Central memory CD8-positive, alpha-beta T cell (primary cell): ENCODE measurements around the gene ROM1.
"Not testable (repeated sequence)": the region's sequence is repeated elsewhere in the genome, so short reads cannot be mapped to it uniquely, and the experiment has no call there.

Experiments used
- ATAC-seq: fragments of 150-1000 bp; cut with Tn5 transposase; replicated peaks from 2 replicates; pipeline ENCODE4 v1.10.0; 2022; ENCODE audit warnings: mild to moderate bottlenecking, moderate FRiP score, moderate number of reproducible peaks; ENCODE audit not compliant: poor library complexity, severe bottlenecking; ENCODE audit errors: extremely low read depth
- DNase-seq, 2 donors: peaks; one replicate each; pipeline ENCODE4 v3.0.0; 2021; ENCODE audit warnings: low spot score in 2 of 2
- H3K27ac Mint-ChIP-seq: one replicate; pipeline ENCODE4 v1.8.0; 2022; ENCODE audit warnings: low read depth, mild to moderate bottlenecking, moderate library complexity, mixed read lengths
- H3K27me3 Mint-ChIP-seq: one replicate; pipeline ENCODE4 v1.8.0; 2022; ENCODE audit warnings: mixed read lengths
- H3K36me3 Mint-ChIP-seq: one replicate; pipeline ENCODE4 v1.8.0; 2022; ENCODE audit warnings: mild to moderate bottlenecking, moderate library complexity, mixed read lengths; ENCODE audit not compliant: insufficient read depth
- H3K4me1 Mint-ChIP-seq: one replicate; pipeline ENCODE4 v1.8.0; 2022; ENCODE audit warnings: mixed read lengths
- H3K4me3 Mint-ChIP-seq: one replicate; pipeline ENCODE4 v1.8.0; 2022; ENCODE audit warnings: mild to moderate bottlenecking, moderate library complexity, mixed read lengths
- H3K9me3 Mint-ChIP-seq: one replicate; pipeline ENCODE4 v1.8.0; 2022; ENCODE audit warnings: mixed read lengths

Gene ROM1

GRCh38 chr11:62648185-62648966 is 35.3 kb downstream of the ROM1 start:
- Mint-ChIP-seq H3K4me3 (no peak overlapping the region), H3K4me1 (peaks cover 31% of the 10 kb centered on the region), H3K27me3 (no peaks in the 10 kb centered on the region), H3K9me3 (no peaks in the 10 kb centered on the region), H3K27ac (no peak overlapping the region), H3K36me3 (peaks cover 33% of the 10 kb centered on the region)
- no peak for DNase-seq
- ATAC-seq = no peak

GRCh38 chr11:62648967-62649364 is 35.9 kb downstream of the ROM1 start:
- Mint-ChIP-seq H3K27ac (no peak overlapping the region), H3K4me1 (peaks cover 36% of the 10 kb centered on the region), H3K4me3 (no peak overlapping the region), H3K9me3 (no peaks in the 10 kb centered on the region), H3K27me3 (no peaks in the 10 kb centered on the region), H3K36me3 (peaks cover 36% of the 10 kb centered on the region)
- ATAC-seq (no peak), DNase-seq (no peak)

GRCh38 chr11:62649486-62649885 is 36.4 kb downstream of the ROM1 start:
- ATAC-seq (no peak), DNase-seq (no peak)
- Mint-ChIP-seq H3K9me3 (no peaks in the 10 kb centered on the region), H3K36me3 (peaks cover 39% of the 10 kb centered on the region), H3K4me1 (peaks cover 36% of the 10 kb centered on the region), H3K4me3 (no peak overlapping the region), H3K27ac (no peak overlapping the region), H3K27me3 (no peaks in the 10 kb centered on the region)

- not testable (repeated sequence) for ATAC-seq, DNase-seq, H3K27me3 Mint-ChIP-seq, H3K27ac Mint-ChIP-seq, H3K4me3 Mint-ChIP-seq, H3K9me3 Mint-ChIP-seq
- Mint-ChIP-seq H3K4me1 (peaks cover 30% of the 10 kb centered on the region), H3K36me3 (peaks cover 44% of the 10 kb centered on the region)
Measured at GRCh38 chr11:62650283-62650682, 37.2 kb downstream of the ROM1 start.

GRCh38 chr11:62652161-62653006 is 39.3 kb downstream of the ROM1 start:
- no peaks in the 10 kb centered on the region for H3K9me3 Mint-ChIP-seq
- peak overlapping the region; percentile 93 for H3K4me3 Mint-ChIP-seq
- H3K27ac Mint-ChIP-seq = peak overlapping the region; percentile 100
- ATAC-seq = peak; percentile 46
- peaks cover 38% of the 10 kb centered on the region for H3K36me3 Mint-ChIP-seq
- H3K4me1 Mint-ChIP-seq = peaks cover 17% of the 10 kb centered on the region
- H3K27me3 Mint-ChIP-seq = no peaks in the 10 kb centered on the region
- peak in 1 of 2 donors; percentile 23 for DNase-seq

- Mint-ChIP-seq H3K27ac (peak overlapping the region; percentile 100), H3K4me3 (peak overlapping the region; percentile 93)
Measured at GRCh38 chr11:62654297-62654696, 41.2 kb downstream of the ROM1 start.

GRCh38 chr11:62656796-62657429 is 43.9 kb downstream of the ROM1 start:
- Mint-ChIP-seq H3K36me3 (peaks cover 29% of the 10 kb centered on the region), H3K9me3 (no peaks in the 10 kb centered on the region), H3K27ac (no peak overlapping the region), H3K27me3 (no peaks in the 10 kb centered on the region), H3K4me1 (peaks cover 14% of the 10 kb centered on the region), H3K4me3 (no peak overlapping the region)
- no peak for ATAC-seq
- no peak for DNase-seq

More at GRCh38 chr11:62654297-62654696, 41.2 kb downstream of the ROM1 start:
- Mint-ChIP-seq H3K4me1 (peaks cover 17% of the 10 kb centered on the region), H3K27me3 (no peaks in the 10 kb centered on the region), H3K9me3 (no peaks in the 10 kb centered on the region), H3K36me3 (peaks cover 34% of the 10 kb centered on the region)
- ATAC-seq = no peak
- DNase-seq = no peak

- ATAC-seq (peak; percentile 60), DNase-seq (no peak)
- Mint-ChIP-seq H3K4me3 (peak overlapping the region; percentile 94), H3K36me3 (peaks cover 27% of the 10 kb centered on the region), H3K27ac (peak overlapping the region; percentile 95), H3K9me3 (no peaks in the 10 kb centered on the region), H3K27me3 (no peaks in the 10 kb centered on the region), H3K4me1 (peaks cover 29% of the 10 kb centered on the region)
Measured at GRCh38 chr11:62664405-62665074, 51.5 kb downstream of the ROM1 start.
